Keratinocyte (primary cell): ENCODE measurements around the gene LEMD1. TPM values are rescaled to one million over a fixed set of nuclear protein-coding genes. Genes with fewer than 3 reads are reported as not detected.

ENCODE experiments used
- DNase-seq: peaks from one replicate; pipeline ENCODE4 v3.0.0-alpha.2; 2011; ENCODE audit warnings: low read depth, missing footprints, low spot score
- FAIRE-seq: peaks from 2 replicates; lab custom pipeline; 2011; peaks lifted over from hg19 to GRCh38; lab: Jason Lieb, UNC
- H2AFZ ChIP-seq: 2 replicates; pipeline ENCODE4 v1.6.0; 2012; ENCODE audit warnings: low read length, control low read depth, inconsistent platforms; ENCODE audit not compliant: control insufficient read depth
- H3K27ac ChIP-seq: 2 replicates; pipeline ENCODE4 v1.5.1; 2011; ENCODE audit warnings: low read length; ENCODE audit not compliant: control insufficient read depth, insufficient read depth
- H3K27me3 ChIP-seq: 3 replicates; pipeline ENCODE4 v1.6.0; 2011; ENCODE audit warnings: low read length; ENCODE audit not compliant: control insufficient read depth, insufficient read depth; ENCODE audit errors: extremely low read depth
- H3K36me3 ChIP-seq, 2 experiments: 2 replicates in 1 of 2; 3 replicates in 1 of 2; pipeline ENCODE4 v1.5.1; 2011; ENCODE audit warnings: low read length in 2 of 2, mild to moderate bottlenecking in 1 of 2; ENCODE audit not compliant: control insufficient read depth in 2 of 2, insufficient read depth in 2 of 2; ENCODE audit errors: extremely low read depth in 1 of 2
- H3K4me1 ChIP-seq: 3 replicates; pipeline ENCODE4 v1.5.1; 2011; ENCODE audit warnings: low read length; ENCODE audit not compliant: control insufficient read depth, insufficient read depth; ENCODE audit errors: extremely low read depth
- H3K4me2 ChIP-seq: 3 replicates; pipeline ENCODE4 v1.6.0; 2011; ENCODE audit warnings: low read depth, low read length; ENCODE audit not compliant: control insufficient read depth, insufficient read depth; ENCODE audit errors: extremely low read depth
- H3K4me3 ChIP-seq, 3 experiments: fragments of 200-600 bp in 1 of 3; sonication (generic) in 1 of 3; 2 replicates in 2 of 3; 3 replicates in 1 of 3; pipeline ENCODE4 v1.5.1; 2011 to 2016; ENCODE audit warnings: low read length in 3 of 3, mild to moderate bottlenecking in 3 of 3, control low read depth in 2 of 3, inconsistent platforms in 1 of 3, low read depth in 1 of 3, mixed read lengths in 1 of 3, mixed run types in 1 of 3, moderate library complexity in 1 of 3; ENCODE audit not compliant: control insufficient read depth in 2 of 3, insufficient read depth in 2 of 3; ENCODE audit errors: extremely low read depth in 1 of 3
- H3K79me2 ChIP-seq: 2 replicates; pipeline ENCODE4 v1.6.0; 2012; ENCODE audit warnings: low read length; ENCODE audit not compliant: control insufficient read depth, insufficient read depth
- H3K9ac ChIP-seq: 3 replicates; pipeline ENCODE4 v1.6.0; 2011; ENCODE audit warnings: low read length; ENCODE audit not compliant: control insufficient read depth, insufficient read depth; ENCODE audit errors: extremely low read depth
- H3K9me1 ChIP-seq: 3 replicates; pipeline ENCODE4 v1.6.0; 2011; ENCODE audit warnings: low read length; ENCODE audit not compliant: control insufficient read depth, insufficient read depth; ENCODE audit errors: extremely low read depth
- H3K9me3 ChIP-seq: 2 replicates; pipeline ENCODE4 v1.5.1; 2012; ENCODE audit warnings: low read depth, low read length; ENCODE audit not compliant: control insufficient read depth
- H4K20me1 ChIP-seq: 3 replicates; pipeline ENCODE4 v1.6.0; 2011; ENCODE audit warnings: low read length; ENCODE audit not compliant: control insufficient read depth, insufficient read depth; ENCODE audit errors: extremely low read depth
- EZH2 ChIP-seq: IDR thresholded peaks from one replicate; pipeline ENCODE4 v1.6.1; 2012; ENCODE audit warnings: inconsistent platforms, mild to moderate bottlenecking, low read length, moderate library complexity
- dilution Hi-C: fragments of 300-500 bp; cut with MboI; formaldehyde crosslinking; loops from one replicate; pipeline ENCODE4 v1.7.0; 2020; ENCODE audit warnings: low sequenced_read_pairs; ENCODE audit not compliant: extremely low pct_ligation_motif_present
- polyA minus RNA-seq, 3 experiments: library from RNA; depleted of rRNA, polyadenylated mRNA; stranded (reverse); fragments of >200 nt; gene quantifications; 1 replicate in 1 of 3; 2 replicates in 1 of 3; 3 replicates in 1 of 3; pipeline ENCODE4 v1.2.3, GENCODE V29; 2011
- polyA plus RNA-seq, 5 experiments: library from polyadenylated mRNA; depleted of rRNA in 3 of 5; stranded (reverse) in 3 of 5; stranded (forward) in 1 of 5; unstranded in 1 of 5; fragments of >200 nt; gene quantifications; 1 replicate in 1 of 5; 2 replicates in 3 of 5; 3 replicates in 1 of 5; pipeline versions ENCODE4 v1.2.1 to v1.2.3, GENCODE V29; 2011 to 2012; ENCODE audit warnings: missing spikeins in 2 of 5, low read depth in 1 of 5, low replicate concordance in 1 of 5
- TF ChIP-seq, protein P1 (sequence below), 3 experiments: IDR thresholded peaks in 1 of 3; conservative IDR thresholded peaks in 1 of 3; optimal IDR thresholded peaks in 1 of 3; 2 replicates in 2 of 3; 3 replicates in 1 of 3; pipeline versions ENCODE3 to v1.5.1; 2011; ENCODE audit warnings: low read length in 3 of 3, mild to moderate bottlenecking in 3 of 3, moderate library complexity in 2 of 3, control low read depth in 1 of 3, inconsistent platforms in 1 of 3; ENCODE audit not compliant: insufficient read depth in 2 of 3; ENCODE audit errors: extremely low read depth in 1 of 3

Gene LEMD1
- polyA plus RNA-seq, result 0.91 to 3.4 TPM (median 1.9 TPM) in 3 replicates
- 53.8 TPM for polyA plus RNA-seq (2011; ENCODE audit: low read depth)
- polyA plus RNA-seq (2011; cell fraction: cytosol; rRNA removed), result 2.7 and 4.3 TPM in 2 replicates
- polyA plus RNA-seq (2011; cell fraction: nucleus; rRNA removed), result 6.5 and 7.2 TPM in 2 replicates
- 1.8 and 60.2 TPM in 2 replicates for polyA plus RNA-seq (2012; ENCODE audit: low replicate concordance)
- 5.7 to 15.9 TPM (median 6.8 TPM) in 3 replicates for polyA minus RNA-seq
- polyA minus RNA-seq (2011; cell fraction: cytosol; rRNA and poly(A)+ RNA removed), result not detected
- 3.9 and 5.8 TPM in 2 replicates for polyA minus RNA-seq (2011; cell fraction: nucleus; rRNA and poly(A)+ RNA removed)

DNA sequence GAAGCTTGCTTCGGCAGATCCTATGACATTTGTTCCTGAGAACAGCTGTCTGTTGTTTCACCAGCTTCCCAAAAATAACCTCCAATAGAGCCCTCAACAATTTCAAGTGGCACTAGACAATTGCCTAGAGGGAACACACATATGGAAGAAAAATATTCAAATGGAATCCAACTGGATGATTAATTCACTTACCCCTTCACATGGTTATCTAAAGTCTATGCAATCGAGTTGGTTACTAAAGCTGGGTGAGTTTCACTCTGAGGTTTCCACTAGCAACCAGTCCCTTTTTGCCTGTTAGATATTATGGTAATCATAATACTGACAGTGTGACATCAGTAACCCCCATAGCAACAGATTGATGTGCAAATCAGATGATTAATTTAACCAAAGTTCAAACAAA is at the start of gene LEMD1:
Gene LEMD1 (minus strand): TSS at position 259 of the 400 bp plus-strand sequence. CDS start 1,520 bp downstream, outside the sequence.
- dilution Hi-C loops, result no loop called here
- Histone ChIP-seq H2AFZ (no peak within 1 kb of the TSS), H3K4me3 (no peak within 1 kb of the TSS), H3K9me3 (no peaks in the 10 kb centered on the region), H3K4me2 (no peak within 1 kb of the TSS), H3K36me3 (no peaks in the 10 kb centered on the region), H3K4me1 (no peaks in the 10 kb centered on the region), H4K20me1 (no peaks in the 10 kb centered on the region), H3K27me3 (peaks cover 43% of the 10 kb centered on the region), H3K27ac (no peak within 1 kb of the TSS), H3K79me2 (no peaks in the 10 kb centered on the region), H3K9me1 (no peaks in the 10 kb centered on the region), H3K9ac (no peak within 1 kb of the TSS)
- no peak for DNase-seq
- TF ChIP-seq, protein P1, sequence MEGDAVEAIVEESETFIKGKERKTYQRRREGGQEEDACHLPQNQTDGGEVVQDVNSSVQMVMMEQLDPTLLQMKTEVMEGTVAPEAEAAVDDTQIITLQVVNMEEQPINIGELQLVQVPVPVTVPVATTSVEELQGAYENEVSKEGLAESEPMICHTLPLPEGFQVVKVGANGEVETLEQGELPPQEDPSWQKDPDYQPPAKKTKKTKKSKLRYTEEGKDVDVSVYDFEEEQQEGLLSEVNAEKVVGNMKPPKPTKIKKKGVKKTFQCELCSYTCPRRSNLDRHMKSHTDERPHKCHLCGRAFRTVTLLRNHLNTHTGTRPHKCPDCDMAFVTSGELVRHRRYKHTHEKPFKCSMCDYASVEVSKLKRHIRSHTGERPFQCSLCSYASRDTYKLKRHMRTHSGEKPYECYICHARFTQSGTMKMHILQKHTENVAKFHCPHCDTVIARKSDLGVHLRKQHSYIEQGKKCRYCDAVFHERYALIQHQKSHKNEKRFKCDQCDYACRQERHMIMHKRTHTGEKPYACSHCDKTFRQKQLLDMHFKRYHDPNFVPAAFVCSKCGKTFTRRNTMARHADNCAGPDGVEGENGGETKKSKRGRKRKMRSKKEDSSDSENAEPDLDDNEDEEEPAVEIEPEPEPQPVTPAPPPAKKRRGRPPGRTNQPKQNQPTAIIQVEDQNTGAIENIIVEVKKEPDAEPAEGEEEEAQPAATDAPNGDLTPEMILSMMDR (optimal IDR thresholded peaks at IDR 0.05 in 1 of 3, IDR thresholded peaks at IDR 0.05 in 1 of 3, conservative IDR thresholded peaks at IDR 0.05 in 1 of 3; ENCODE audit: extremely low read depth in 1 of 3, insufficient read depth in 2 of 3, low read length in 3 of 3), result no peak
- no peak for TF ChIP-seq EZH2
- FAIRE-seq, result no peak

- DNase-seq, result no peak
- no peak overlapping the region for H2AFZ ChIP-seq
- TF ChIP-seq, protein P1 (optimal IDR thresholded peaks at IDR 0.05 in 1 of 3, IDR thresholded peaks at IDR 0.05 in 1 of 3, conservative IDR thresholded peaks at IDR 0.05 in 1 of 3; ENCODE audit: extremely low read depth in 1 of 3, insufficient read depth in 2 of 3, low read length in 3 of 3), result no peak
- no peak for TF ChIP-seq EZH2
- no peak overlapping the region for H3K27ac ChIP-seq
- peaks cover 4% of the 10 kb centered on the region for H3K9me3 ChIP-seq
- no peak overlapping the region for H3K4me2 ChIP-seq
- no peaks in the 10 kb centered on the region for H4K20me1 ChIP-seq
- H3K27me3 ChIP-seq, result peaks cover 20% of the 10 kb centered on the region
- no peaks in the 10 kb centered on the region for H3K4me1 ChIP-seq
- no peaks in the 10 kb centered on the region for H3K79me2 ChIP-seq
- no peak for FAIRE-seq
- no peak overlapping the region for H3K4me3 ChIP-seq
- no peaks in the 10 kb centered on the region for H3K36me3 ChIP-seq
- dilution Hi-C loops, result no loop called here
- H3K9ac ChIP-seq, result no peak overlapping the region
- H3K9me1 ChIP-seq, result no peaks in the 10 kb centered on the region
These were observed 48.3 kb upstream of the LEMD1 start for GRCh38 chr1:205470131-205470530.
